AG09319 (cell line): ENCODE measurements around the gene C10orf88.
"Not testable (repeated sequence)": the region's sequence is repeated elsewhere in the genome, so short reads cannot be mapped to it uniquely, and the experiment has no call there.

ENCODE experiments used
- DNase-seq: peaks from one replicate; pipeline ENCODE4 v3.0.0-alpha.2; 2010; ENCODE audit warnings: low read depth; ENCODE audit errors: extremely low read depth
- CTCF ChIP-seq: IDR thresholded peaks from 2 replicates; pipeline ENCODE4 v1.5.1; 2011; ENCODE audit warnings: low read depth, mild to moderate bottlenecking, inconsistent platforms, low read length, moderate library complexity

Gene C10orf88

GRCh38 chr10:122931088-122931906, 22.7 kb downstream of the C10orf88 start:
- DNase-seq = no peak
- no peak for TF ChIP-seq CTCF

- no peak for DNase-seq
These were observed 23.9 kb downstream of the C10orf88 start for GRCh38 chr10:122930140-122930539.

GRCh38 chr10:122915700-122916099, 38.3 kb downstream of the C10orf88 start:
- no peak for DNase-seq
- no peak for TF ChIP-seq CTCF

More at GRCh38 chr10:122930140-122930539, 23.9 kb downstream of the C10orf88 start:
- no peak for TF ChIP-seq CTCF

GRCh38 chr10:122911889-122912484, 42.0 kb downstream of the C10orf88 start:
- no peak for TF ChIP-seq CTCF
- no peak for DNase-seq

GRCh38 chr10:122910310-122910709, 43.7 kb downstream of the C10orf88 start, which contains the start of gene FAM24A:
Gene FAM24A, plus strand, starts transcription at chr10:122910610. Its CDS starts 1,025 bp downstream, at chr10:122911635.
- DNase-seq = no peak
- TF ChIP-seq CTCF = no peak

GRCh38 chr10:122903861-122904260, 50.2 kb downstream of the C10orf88 start:
- not testable (repeated sequence) for DNase-seq

- DNase-seq = no peak
- no peak for TF ChIP-seq CTCF
These were observed 59.6 kb downstream of the C10orf88 start for GRCh38 chr10:122894261-122894944.
